H9 (cell line): ENCODE data around the gene KCNMA1. TPM values are rescaled to one million over a fixed set of nuclear protein-coding genes. Genes with fewer than 3 reads are reported as not detected.

Experiments
- DNase-seq: peaks from one replicate; pipeline ENCODE4 v3.0.0-alpha.2; 2017
- H2AFZ ChIP-seq: one replicate; pipeline ENCODE4 v1.6.1; 2013; ENCODE audit warnings: mild to moderate bottlenecking, low read length, control low read depth, moderate library complexity
- H2AK5ac ChIP-seq: 2 replicates; pipeline ENCODE4 v1.6.1; 2013; ENCODE audit warnings: low read length, control low read depth, mixed read lengths; ENCODE audit not compliant: insufficient read length
- H2BK120ac ChIP-seq: one replicate; pipeline ENCODE4 v1.6.1; 2013; ENCODE audit warnings: low read depth, mild to moderate bottlenecking, low read length, control low read depth, inconsistent platforms; ENCODE audit not compliant: poor library complexity, severe bottlenecking
- H2BK12ac ChIP-seq: 2 replicates; pipeline ENCODE4 v1.6.1; 2013; ENCODE audit warnings: low read length, control low read depth, mixed read lengths, low read depth; ENCODE audit not compliant: insufficient read length
- H2BK15ac ChIP-seq: 2 replicates; pipeline ENCODE4 v1.6.1; 2013; ENCODE audit warnings: low read depth, low read length, control low read depth
- H2BK20ac ChIP-seq: one replicate; pipeline ENCODE4 v1.6.1; 2013; ENCODE audit warnings: low read depth, mild to moderate bottlenecking, low read length, control low read depth, inconsistent platforms; ENCODE audit not compliant: poor library complexity, severe bottlenecking
- H2BK5ac ChIP-seq: 2 replicates; pipeline ENCODE4 v1.6.1; 2013; ENCODE audit warnings: low read length, control low read depth, mixed read lengths; ENCODE audit not compliant: insufficient read length
- H3K14ac ChIP-seq: 2 replicates; pipeline ENCODE4 v1.6.1; 2013; ENCODE audit warnings: low read length, control low read depth; ENCODE audit not compliant: insufficient read depth
- H3K18ac ChIP-seq: 2 replicates; pipeline ENCODE4 v1.6.1; 2013; ENCODE audit warnings: low read depth, mild to moderate bottlenecking, mixed read lengths, low read length, control low read depth; ENCODE audit not compliant: insufficient read length
- H3K23ac ChIP-seq: 2 replicates; pipeline ENCODE4 v1.6.1; 2013; ENCODE audit warnings: low read length, control low read depth, mixed read lengths, low read depth; ENCODE audit not compliant: insufficient read length
- H3K23me2 ChIP-seq: 2 replicates; pipeline ENCODE4 v1.6.1; 2013; ENCODE audit warnings: low read depth, mild to moderate bottlenecking, mixed read lengths, low read length, control low read depth; ENCODE audit not compliant: insufficient read length, poor library complexity, severe bottlenecking
- H3K27ac ChIP-seq: 2 replicates; pipeline ENCODE4 v1.5.1; 2013; ENCODE audit warnings: low read length, control low read depth, mixed read lengths, low read depth; ENCODE audit not compliant: insufficient read length
- H3K27me3 ChIP-seq: 2 replicates; pipeline ENCODE4 v1.6.1; 2013; ENCODE audit warnings: low read length, control low read depth, inconsistent platforms; ENCODE audit not compliant: insufficient read depth
- H3K4ac ChIP-seq: 2 replicates; pipeline ENCODE4 v1.6.1; 2013; ENCODE audit warnings: low read depth, mild to moderate bottlenecking, control low read depth, inconsistent platforms, low read length, moderate library complexity
- H3K4me1 ChIP-seq: 2 replicates; pipeline ENCODE4 v1.6.1; 2013; ENCODE audit warnings: low read length, control low read depth, inconsistent platforms; ENCODE audit not compliant: insufficient read depth
- H3K4me2 ChIP-seq: 2 replicates; pipeline ENCODE4 v1.6.1; 2013; ENCODE audit warnings: low read length, control low read depth, mixed read lengths; ENCODE audit not compliant: insufficient read length, insufficient read depth
- H3K56ac ChIP-seq: 2 replicates; pipeline ENCODE4 v1.6.1; 2013; ENCODE audit warnings: low read depth, mild to moderate bottlenecking, mixed read lengths, low read length, control low read depth; ENCODE audit not compliant: insufficient read length
- H3K79me1 ChIP-seq: 2 replicates; pipeline ENCODE4 v1.6.1; 2013; ENCODE audit warnings: low read depth, mild to moderate bottlenecking, moderate library complexity, low read length, control low read depth, inconsistent platforms; ENCODE audit not compliant: insufficient read depth, poor library complexity, severe bottlenecking
- H3K79me2 ChIP-seq: 2 replicates; pipeline ENCODE4 v1.6.1; 2013; ENCODE audit warnings: low read length, control low read depth, inconsistent platforms; ENCODE audit not compliant: insufficient read depth
- H3K9ac ChIP-seq: 2 replicates; pipeline ENCODE4 v1.6.1; 2013; ENCODE audit warnings: low read length, control low read depth, mixed read lengths; ENCODE audit not compliant: insufficient read length; ENCODE audit errors: extremely low read depth
- H3K9me3 ChIP-seq: one replicate; pipeline ENCODE4 v1.6.1; 2013; ENCODE audit warnings: low read depth, low read length, inconsistent platforms; ENCODE audit not compliant: control insufficient read depth
- H3T11ph ChIP-seq: one replicate; pipeline ENCODE4 v1.6.1; 2013; ENCODE audit warnings: mild to moderate bottlenecking, low read length, control low read depth, inconsistent platforms
- H4K20me1 ChIP-seq: one replicate; pipeline ENCODE4 v1.6.1; 2013; ENCODE audit not compliant: control insufficient read depth, insufficient read length, insufficient read depth
- H4K5ac ChIP-seq: 2 replicates; pipeline ENCODE4 v1.6.1; 2013; ENCODE audit warnings: low read depth, mild to moderate bottlenecking, mixed read lengths, low read length, control low read depth; ENCODE audit not compliant: insufficient read length
- H4K8ac ChIP-seq: replicated peaks from 2 replicates; pipeline ENCODE4 v1.6.1; 2013; ENCODE audit warnings: low read length, control low read depth, mixed read lengths, low read depth; ENCODE audit not compliant: insufficient read length
- H4K91ac ChIP-seq: 2 replicates; pipeline ENCODE4 v1.6.1; 2013; ENCODE audit warnings: low read depth, mild to moderate bottlenecking, moderate library complexity, mixed read lengths, low read length, control low read depth; ENCODE audit not compliant: insufficient read length
- H3K27ac Mint-ChIP-seq, 3 experiments: 2 replicates in 2 of 3; 3 replicates in 1 of 3; pipeline ENCODE4 v1.8.0; 2020 to 2021; ENCODE audit warnings: mixed read lengths in 3 of 3, mild to moderate bottlenecking in 1 of 3, moderate library complexity in 1 of 3
- H3K27me3 Mint-ChIP-seq: 2 replicates; pipeline ENCODE4 v1.8.0; 2021; ENCODE audit warnings: low read depth, mild to moderate bottlenecking, moderate library complexity, mixed read lengths
- H3K36me3 Mint-ChIP-seq, 3 experiments: 2 replicates in 2 of 3; 3 replicates in 1 of 3; pipeline ENCODE4 v1.8.0; 2020 to 2021; ENCODE audit warnings: low read depth in 3 of 3, mixed read lengths in 3 of 3; ENCODE audit not compliant: insufficient read depth in 1 of 3
- H3K4me1 Mint-ChIP-seq, 2 experiments: 2 replicates each; pipeline ENCODE4 v1.8.0; 2020; ENCODE audit warnings: mixed read lengths in 2 of 2
- H3K4me3 Mint-ChIP-seq, 2 experiments: 2 replicates in 1 of 2; 3 replicates in 1 of 2; pipeline ENCODE4 v1.8.0; 2020 to 2021; ENCODE audit warnings: mild to moderate bottlenecking in 2 of 2, mixed read lengths in 2 of 2, moderate library complexity in 1 of 2
- H3K9me3 Mint-ChIP-seq, 2 experiments: 2 replicates in 1 of 2; 3 replicates in 1 of 2; pipeline ENCODE4 v1.8.0; 2020; ENCODE audit warnings: mild to moderate bottlenecking in 2 of 2, mixed read lengths in 2 of 2, moderate library complexity in 1 of 2
- CTCF ChIP-seq: fragments of 200-600 bp; sonication (generic); conservative IDR thresholded peaks from 3 replicates; pipeline ENCODE4 v1.8.0; 2021; ENCODE audit warnings: antibody characterized with exemption, mild to moderate bottlenecking
- WGBS: extraction: QIAGEN DNeasy Blood & Tissue Kit; methylation state at CpG from one replicate; pipeline ENCODE4 v1.1.7; 2013; ENCODE audit warnings: missing lambda C conversion rate, low lambda C conversion rate, mixed read lengths; ENCODE audit not compliant: insufficient read length; ENCODE audit errors: extremely low coverage; 5-methylcytosine and 5-hydroxymethylcytosine counted together
- total RNA-seq: library from RNA; stranded (reverse); gene quantifications from 2 replicates; pipeline ENCODE4 v1.2.1, GENCODE V29; 2021

The KCNMA1 gene
- total RNA-seq, 1 experiment from 2014 or later: 2.0 TPM

DNA sequence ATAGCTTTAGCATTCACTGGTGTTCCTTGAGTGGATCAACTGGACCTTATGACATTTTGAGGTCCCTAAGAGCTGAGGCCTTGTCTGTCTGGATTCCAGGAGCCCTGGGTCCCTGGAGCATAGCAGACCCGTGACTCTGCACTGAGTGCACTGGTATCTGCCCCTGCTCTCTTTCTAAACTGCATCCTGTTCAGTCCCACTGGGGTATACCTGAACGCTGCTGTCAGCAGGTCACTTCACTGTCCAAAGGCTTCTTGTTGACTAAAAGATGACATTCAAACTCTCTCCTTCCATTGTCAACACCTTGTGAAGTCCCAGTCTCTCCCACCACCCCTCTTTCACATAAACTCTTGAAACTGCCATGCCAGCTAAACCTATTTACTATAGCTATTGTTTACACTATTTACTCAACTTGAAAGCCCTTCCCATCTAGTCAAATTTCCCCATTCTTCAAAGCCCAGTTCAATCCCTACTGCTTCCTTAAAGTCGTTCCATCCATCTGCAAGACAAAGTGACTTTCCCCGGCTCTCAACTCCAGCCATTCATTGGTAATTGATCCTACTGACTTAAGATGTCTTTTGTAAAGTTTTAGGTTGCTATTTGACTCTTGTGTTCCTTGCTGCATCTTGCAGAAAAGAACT lies 523.3 kb downstream of the KCNMA1 start:
- H2AK5ac ChIP-seq: no peak overlapping the region
- no peak overlapping the region for H2BK120ac ChIP-seq
- H4K91ac ChIP-seq: no peak overlapping the region
- no peaks in the 10 kb centered on the region for H3K23me2 ChIP-seq
- no peak overlapping the region for H2BK12ac ChIP-seq
- H2BK5ac ChIP-seq: no peak overlapping the region
- no peak overlapping the region for H3K18ac ChIP-seq
- H2AFZ ChIP-seq: no peak overlapping the region
- no peaks in the 10 kb centered on the region for H4K20me1 ChIP-seq
- no peak overlapping the region for H2BK15ac ChIP-seq
- no peak overlapping the region for H2BK20ac ChIP-seq
- H3T11ph ChIP-seq: no peak overlapping the region
- no peak overlapping the region for H3K9ac ChIP-seq
- Mint-ChIP-seq H3K36me3 (no peaks in the 10 kb centered on the region; a peak in 1 of 7 replicates), H3K27me3 (peaks cover 40% of the 10 kb centered on the region), H3K4me1 (peaks cover 66 to 67% of the 10 kb centered on the region in 2 experiments), H3K27ac (peak overlapping the region in 2 of 3 experiments; percentile 5 to 49; a peak in 6 of 7 replicates), H3K4me3 (peak overlapping the region; percentile 4 to 60), H3K9me3 (no peaks in the 10 kb centered on the region; a peak in 1 of 5 replicates)
- peak; percentile 70 for DNase-seq
- H4K5ac ChIP-seq: no peak overlapping the region
- no peak overlapping the region for H3K14ac ChIP-seq
- no peak for TF ChIP-seq CTCF
- H3K4ac ChIP-seq: no peak overlapping the region
- H3K23ac ChIP-seq: no peak overlapping the region
- no peak overlapping the region for H3K56ac ChIP-seq
- H3K4me2 ChIP-seq: peak overlapping the region; percentile 26
- H3K9me3 ChIP-seq: no peaks in the 10 kb centered on the region
- no peaks in the 10 kb centered on the region for H3K79me1 ChIP-seq
- peak overlapping the region; percentile 35 for H3K27ac ChIP-seq
- H3K79me2 ChIP-seq: no peaks in the 10 kb centered on the region
- H4K8ac ChIP-seq: no peak overlapping the region
- peaks cover 15% of the 10 kb centered on the region; the same call in 1 of the 2 replicates for H3K4me1 ChIP-seq
- no peaks in the 10 kb centered on the region for H3K27me3 ChIP-seq
- no CpG with 5 or more reads among the region's 4 CpGs for WGBS
